Esophagus squamous epithelium (tissue), 5 donors: ENCODE results near the gene LCAT. TPM values are rescaled to one million over a fixed set of nuclear protein-coding genes. Genes with fewer than 3 reads are reported as not detected.
"Not testable (repeated sequence)": the region's sequence is repeated elsewhere in the genome, so short reads cannot be mapped to it uniquely, and the experiment has no call there.

Experiments
- DNase-seq: peaks from one replicate; lab custom pipeline; 2025; lab: John Stamatoyannopoulos, UW
- H3K27ac ChIP-seq, 4 donors: fragments of 200-600 bp; sonication (generic); one replicate each; pipeline ENCODE4 v1.5.1; 2016 to 2019; ENCODE audit warnings: mild to moderate bottlenecking in 1 of 4
- H3K27me3 ChIP-seq, 4 donors: fragments of 200-600 bp; sonication (generic); 1 replicate in 3 of 4; 2 replicates in 1 of 4; pipeline versions ENCODE4 v1.5.1 to v1.6.0; 2017 to 2021; ENCODE audit warnings: antibody characterized with exemption in 1 of 4
- H3K36me3 ChIP-seq, 3 donors: fragments of 200-600 bp; sonication (generic); one replicate each; pipeline ENCODE4 v1.5.1; 2016 to 2019
- H3K4me1 ChIP-seq, 3 donors: fragments of 200-600 bp; sonication (generic); one replicate each; pipeline ENCODE4 v1.5.1; 2017 to 2019
- H3K4me3 ChIP-seq, 4 donors: fragments of 200-600 bp; sonication (generic); 1 replicate in 3 of 4; 2 replicates in 1 of 4; pipeline ENCODE4 v1.5.1; 2016 to 2019; ENCODE audit warnings: mild to moderate bottlenecking in 2 of 4, moderate library complexity in 1 of 4
- H3K9me3 ChIP-seq, 3 donors: fragments of 200-600 bp; sonication (generic); one replicate each; pipeline ENCODE4 v1.5.1; 2016 to 2019
- POLR2A ChIP-seq, 4 donors: fragments of 450-650 bp; IDR thresholded peaks; one replicate each; pipeline ENCODE4 v1.6.1; 2017; ENCODE audit warnings: antibody characterized with exemption in 4 of 4, mild to moderate bottlenecking in 4 of 4, moderate library complexity in 3 of 4
- WGBS, 2 donors: methylation state at CpG; one replicate each; pipeline ENCODE4 v1.1.5; 2018; 5-methylcytosine and 5-hydroxymethylcytosine counted together
- intact Hi-C: fragments of 100-400 bp; cut with DNase I; formaldehyde crosslinking; loops from one replicate; pipeline ENCODE4 v1.15.0; 2022
- total RNA-seq, 4 donors: library from RNA; depleted of rRNA; stranded (reverse); fragments of >200 nt; gene quantifications; one replicate each; pipeline ENCODE4 v1.1.0, GENCODE V29; 2016
- TF ChIP-seq, protein P1 (sequence below), 6 experiments: fragments of 450-650 bp in 4 of 6; fragments of 200-600 bp in 2 of 6; sonication (generic) in 2 of 6; IDR thresholded peaks; one replicate each; pipeline ENCODE4 v1.5.1; 2016 to 2019; ENCODE audit warnings: antibody characterized with exemption in 6 of 6, mild to moderate bottlenecking in 4 of 6, moderate library complexity in 4 of 6
- donor health status: DM: yes; HTN: yes; CAD: no.

LCAT gene
- total RNA-seq, 4 donors from 2014 or later: 1.2 to 12.4 (median 3.8) TPM

DNA sequence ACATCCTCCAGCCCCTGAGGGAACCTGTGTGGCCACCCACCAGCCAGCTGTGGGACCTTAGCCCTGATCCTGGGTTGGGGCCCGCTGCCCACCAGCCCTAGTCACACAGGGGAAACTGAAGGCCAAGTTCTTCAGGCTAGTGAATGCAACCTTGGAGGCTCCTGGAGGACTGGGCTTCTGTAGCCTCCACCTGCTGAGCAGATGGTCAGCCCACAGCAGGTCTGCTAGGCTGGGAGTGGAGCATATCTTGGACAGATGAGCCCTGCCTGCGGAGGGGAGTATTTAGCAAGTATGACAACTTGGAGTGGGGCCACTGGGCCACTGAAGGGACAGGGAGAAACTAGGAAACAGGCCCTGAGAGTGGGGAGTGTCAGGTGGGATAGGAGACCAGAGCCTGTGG, 32.3 kb upstream of the LCAT start:
- peaks cover 0 to 23% (median 0%) of the 10 kb centered on the region in 4 donors for H3K27me3 ChIP-seq
- no peaks in the 10 kb centered on the region for H3K9me3 ChIP-seq
- H3K4me3 ChIP-seq: no peak overlapping the region
- H3K27ac ChIP-seq: no peak overlapping the region
- TF ChIP-seq, protein P1, sequence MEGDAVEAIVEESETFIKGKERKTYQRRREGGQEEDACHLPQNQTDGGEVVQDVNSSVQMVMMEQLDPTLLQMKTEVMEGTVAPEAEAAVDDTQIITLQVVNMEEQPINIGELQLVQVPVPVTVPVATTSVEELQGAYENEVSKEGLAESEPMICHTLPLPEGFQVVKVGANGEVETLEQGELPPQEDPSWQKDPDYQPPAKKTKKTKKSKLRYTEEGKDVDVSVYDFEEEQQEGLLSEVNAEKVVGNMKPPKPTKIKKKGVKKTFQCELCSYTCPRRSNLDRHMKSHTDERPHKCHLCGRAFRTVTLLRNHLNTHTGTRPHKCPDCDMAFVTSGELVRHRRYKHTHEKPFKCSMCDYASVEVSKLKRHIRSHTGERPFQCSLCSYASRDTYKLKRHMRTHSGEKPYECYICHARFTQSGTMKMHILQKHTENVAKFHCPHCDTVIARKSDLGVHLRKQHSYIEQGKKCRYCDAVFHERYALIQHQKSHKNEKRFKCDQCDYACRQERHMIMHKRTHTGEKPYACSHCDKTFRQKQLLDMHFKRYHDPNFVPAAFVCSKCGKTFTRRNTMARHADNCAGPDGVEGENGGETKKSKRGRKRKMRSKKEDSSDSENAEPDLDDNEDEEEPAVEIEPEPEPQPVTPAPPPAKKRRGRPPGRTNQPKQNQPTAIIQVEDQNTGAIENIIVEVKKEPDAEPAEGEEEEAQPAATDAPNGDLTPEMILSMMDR (IDR thresholded peaks at IDR 0.05): no peak
- no peak for TF ChIP-seq POLR2A (IDR thresholded peaks at IDR 0.05)
- H3K36me3 ChIP-seq: no peaks in the 10 kb centered on the region
- DNase-seq: no peak
- no peaks in the 10 kb centered on the region for H3K4me1 ChIP-seq
- 75% methylated on average over 1 of the region's 2 CpGs; no CpG with 5 or more reads in 1 of the 2 donors for WGBS, 2 donors
- intact Hi-C loops: no loop called here

DNA sequence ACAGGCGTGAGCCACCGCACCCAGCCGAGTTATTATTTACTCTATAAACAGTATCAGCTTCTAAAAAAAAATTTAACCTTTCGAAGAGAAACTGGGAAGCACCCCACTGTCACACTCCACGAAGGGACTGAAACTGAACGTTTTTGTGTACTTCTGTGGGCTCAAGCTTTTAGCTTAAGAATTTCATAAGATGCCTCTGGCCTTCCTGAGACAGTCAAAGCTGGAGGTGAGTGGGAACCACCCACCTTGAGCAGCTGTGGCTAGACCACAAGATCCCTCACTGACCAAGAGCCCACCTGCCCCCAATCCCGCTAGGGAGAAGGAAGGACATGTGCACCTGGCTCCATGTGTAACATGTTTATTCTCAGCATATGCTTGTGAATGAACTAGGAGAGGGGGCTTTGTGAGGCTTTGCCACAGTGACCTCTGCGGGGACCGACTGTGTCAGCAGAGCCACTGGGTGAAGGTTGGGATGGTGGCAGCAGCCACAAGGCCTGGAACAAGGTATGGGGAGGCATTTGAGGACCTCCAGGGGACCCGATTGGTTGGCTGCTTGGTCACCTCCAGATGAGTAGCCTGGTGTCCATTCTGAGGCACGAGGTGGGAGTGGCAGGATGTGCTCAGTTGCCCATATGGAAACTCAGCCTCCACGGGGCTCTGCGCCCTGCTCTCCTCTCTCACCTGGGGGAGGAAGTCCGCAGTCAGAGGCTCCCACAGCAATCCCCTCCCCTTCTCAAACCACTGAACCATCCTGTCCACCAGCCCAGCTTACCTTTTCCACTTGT, 31.6 kb upstream of the LCAT start:
- TF ChIP-seq, protein P1 (IDR thresholded peaks at IDR 0.05): no peak
- TF ChIP-seq POLR2A (IDR thresholded peaks at IDR 0.05): no peak
- WGBS, 2 donors: 64 to 82% methylated on average over 11 to 13 of the region's 14 CpGs
- Histone ChIP-seq H3K4me3 (no peak overlapping the region), H3K4me1 (no peaks in the 10 kb centered on the region), H3K36me3 (no peaks in the 10 kb centered on the region), H3K27ac (no peak overlapping the region), H3K9me3 (no peaks in the 10 kb centered on the region), H3K27me3 (peaks cover 0 to 16% (median 0%) of the 10 kb centered on the region in 4 donors)
- intact Hi-C loops: no loop called here
- DNase-seq: no peak

DNA sequence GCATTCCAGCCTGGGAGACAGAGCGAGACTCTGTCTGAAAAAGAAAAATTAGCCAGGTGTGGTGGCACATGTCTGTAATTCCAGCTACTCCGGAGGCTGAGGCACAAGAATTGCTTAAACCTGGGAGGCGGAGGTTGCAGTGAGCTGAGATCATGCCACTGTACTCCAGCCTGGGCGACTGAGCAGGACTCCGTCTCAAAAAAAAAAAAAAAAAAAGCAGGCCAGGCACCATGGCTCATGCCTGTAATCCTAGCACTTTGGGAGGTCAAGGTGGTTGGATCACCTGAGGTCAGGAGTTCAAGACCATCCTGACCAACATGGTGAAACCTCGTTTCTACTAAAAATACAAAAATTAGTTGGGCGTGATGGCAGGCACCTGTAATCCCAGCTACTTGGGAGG, 28.4 kb upstream of the LCAT start:
- peaks cover 1 to 25% (median 4%) of the 10 kb centered on the region in 3 donors for H3K4me1 ChIP-seq
- H3K36me3 ChIP-seq, H3K9me3 ChIP-seq, H3K4me3 ChIP-seq, intact Hi-C loops, DNase-seq, H3K27me3 ChIP-seq, H3K27ac ChIP-seq: not testable (repeated sequence)
- 75 to 88% methylated on average over 6 to 7 of the region's 7 CpGs for WGBS, 2 donors

DNA sequence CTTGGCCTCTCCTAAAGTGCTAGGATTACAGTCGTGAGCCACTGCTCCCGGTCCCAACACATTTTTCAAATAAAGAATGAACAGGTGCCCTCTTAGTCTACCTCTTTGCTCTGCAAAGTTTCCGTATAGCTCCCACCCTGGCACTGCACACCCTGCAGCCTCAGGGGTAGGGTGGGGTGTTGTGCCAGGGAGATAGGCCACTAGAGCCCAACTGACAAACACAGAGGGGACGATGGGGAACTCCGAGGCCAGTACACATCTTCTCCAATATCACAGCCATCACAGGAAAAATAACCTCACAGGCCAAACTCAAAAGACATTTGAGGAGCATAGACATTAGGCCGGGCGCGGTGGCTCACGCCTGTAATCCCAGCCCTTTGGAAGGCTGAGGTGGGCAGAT, 27.2 kb upstream of the LCAT start:
- Histone ChIP-seq H3K4me1 (peaks cover 13 to 36% (median 16%) of the 10 kb centered on the region in 3 donors), H3K27ac (no peak overlapping the region), H3K4me3 (no peak overlapping the region), H3K36me3 (no peaks in the 10 kb centered on the region), H3K27me3 (no peaks in the 10 kb centered on the region), H3K9me3 (no peaks in the 10 kb centered on the region)
- no peak for TF ChIP-seq POLR2A (IDR thresholded peaks at IDR 0.05)
- TF ChIP-seq, protein P1 (IDR thresholded peaks at IDR 0.05): no peak
- intact Hi-C loops: no loop called here
- no peak for DNase-seq
- 92 to 97% methylated on average over 7 to 9 of the region's 9 CpGs for WGBS, 2 donors

DNA sequence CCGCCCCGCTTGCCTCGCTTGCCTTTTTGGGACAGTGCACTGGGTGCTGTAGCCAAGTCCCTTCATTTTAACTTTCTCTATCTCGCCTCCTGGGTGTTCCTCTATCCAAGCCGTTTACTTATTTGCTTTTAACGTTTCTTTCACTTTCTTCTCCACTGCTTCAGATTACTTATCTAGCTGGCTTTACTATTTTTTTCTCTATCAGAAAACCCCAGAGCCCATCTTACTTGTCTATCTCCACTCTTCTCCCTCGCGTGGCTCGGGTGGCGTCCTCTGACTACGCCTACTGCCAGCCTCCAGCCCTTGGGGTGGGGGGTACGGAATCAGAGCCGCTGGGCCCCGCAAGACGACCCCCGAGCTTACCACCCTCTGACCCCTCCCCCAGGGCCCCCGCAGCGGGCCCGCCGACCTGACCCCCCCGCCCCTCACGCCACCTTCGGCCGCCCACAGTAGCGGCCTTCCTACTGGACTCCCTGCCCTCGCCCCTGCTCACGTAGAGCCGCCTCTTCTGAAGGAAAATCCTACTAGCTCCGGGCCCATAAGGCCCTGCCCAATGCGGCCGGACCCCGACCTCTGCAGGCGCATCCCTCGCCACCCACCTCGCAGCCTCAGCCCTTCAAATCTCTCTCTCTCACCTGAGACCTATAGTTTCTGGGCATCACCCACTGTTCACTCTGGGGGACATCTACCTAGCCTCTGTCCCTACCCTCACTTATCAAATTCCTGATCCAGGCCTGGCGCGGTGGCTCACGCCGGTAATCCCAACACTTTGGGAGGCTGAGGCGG, 25.5 kb upstream of the LCAT start:
- H3K36me3 ChIP-seq: no peaks in the 10 kb centered on the region
- TF ChIP-seq POLR2A (IDR thresholded peaks at IDR 0.05): no peak
- TF ChIP-seq, protein P1 (IDR thresholded peaks at IDR 0.05): no peak
- peaks cover 16 to 53% (median 20%) of the 10 kb centered on the region in 3 donors for H3K4me1 ChIP-seq
- H3K4me3 ChIP-seq: peak overlapping the region; percentile 55 to 77 (median 70)
- no peaks in the 10 kb centered on the region for H3K9me3 ChIP-seq
- WGBS, 2 donors: 8 to 47% methylated on average over 10 to 23 of the region's 40 CpGs
- intact Hi-C loops: no loop called here
- no peak for DNase-seq
- peak overlapping the region; percentile 85 to 96 (median 92) for H3K27ac ChIP-seq
- H3K27me3 ChIP-seq: no peaks in the 10 kb centered on the region
